H1 (cell line): Measurements from ENCODE around the gene SAT1. TPM values are rescaled to one million over a fixed set of nuclear protein-coding genes. Genes with fewer than 3 reads are reported as not detected.

Source experiments
- CTCF ChIA-PET: fragments of 300-600 bp; sonication (Branson Sonifier 250); formaldehyde crosslinking; loops from one replicate; lab custom pipeline; 2021; ENCODE audit not compliant: partially characterized antibody; lab: Charles Lee
- POLR2A ChIA-PET: fragments of 300-600 bp; sonication (Branson Sonifier 250); formaldehyde crosslinking; loops from one replicate; lab custom pipeline; 2021; ENCODE audit warnings: inconsistent platforms; ENCODE audit not compliant: partially characterized antibody; lab: Charles Lee
- DNase-seq, 2 experiments: peaks; one replicate each; pipeline versions ENCODE4 v3.0.0 to v3.0.0-alpha.2; 2010 to 2022; ENCODE audit warnings: low spot score in 2 of 2, low read depth in 1 of 2, mixed read lengths in 1 of 2
- FAIRE-seq: peaks from 2 replicates; lab custom pipeline; 2011; peaks lifted over from hg19 to GRCh38; lab: Jason Lieb, UNC
- H2AFZ ChIP-seq: 2 replicates; pipeline ENCODE4 v1.8.1; 2012; ENCODE audit warnings: low read length, inconsistent platforms
- H2AK5ac ChIP-seq: 2 replicates; pipeline ENCODE4 v1.6.1; 2013; ENCODE audit warnings: low read depth, low read length
- H2BK120ac ChIP-seq: replicated peaks from 2 replicates; pipeline ENCODE3; 2013; ENCODE audit warnings: low read depth, low read length, inconsistent platforms
- H2BK12ac ChIP-seq: 2 replicates; pipeline ENCODE4 v1.6.1; 2013; ENCODE audit warnings: low read depth, low read length
- H2BK15ac ChIP-seq: 2 replicates; pipeline ENCODE4 v1.6.1; 2013; ENCODE audit warnings: low read length
- H2BK20ac ChIP-seq: 2 replicates; pipeline ENCODE4 v1.6.1; 2013; ENCODE audit warnings: low read length
- H2BK5ac ChIP-seq: 2 replicates; pipeline ENCODE4 v1.6.1; 2013; ENCODE audit warnings: low read depth, low read length
- H3K14ac ChIP-seq: 2 replicates; pipeline ENCODE4 v1.6.1; 2013; ENCODE audit warnings: inconsistent platforms; ENCODE audit not compliant: insufficient read length
- H3K18ac ChIP-seq: 2 replicates; pipeline ENCODE4 v1.6.1; 2013; ENCODE audit warnings: low read length; ENCODE audit errors: extremely low read depth
- H3K23ac ChIP-seq: 2 replicates; pipeline ENCODE4 v1.6.1; 2013; ENCODE audit warnings: inconsistent platforms; ENCODE audit not compliant: insufficient read length
- H3K23me2 ChIP-seq: 2 replicates; pipeline ENCODE4 v1.6.1; 2013; ENCODE audit warnings: low read depth, low read length
- H3K27ac ChIP-seq: 2 replicates; pipeline ENCODE4 v1.6.1; 2011; ENCODE audit warnings: low read depth, low read length, inconsistent platforms
- H3K27me3 ChIP-seq, 4 experiments: replicated peaks in 1 of 4; 1 replicate in 1 of 4; 2 replicates in 3 of 4; pipeline versions ENCODE4 v1.6.1 to v1.8.1; 2011 to 2013; ENCODE audit warnings: low read length in 3 of 4, mild to moderate bottlenecking in 3 of 4, inconsistent platforms in 2 of 4, mixed read lengths in 2 of 4, moderate library complexity in 1 of 4; ENCODE audit not compliant: control insufficient read depth in 3 of 4, insufficient read depth in 3 of 4; ENCODE audit errors: extremely low read depth in 1 of 4
- H3K36me3 ChIP-seq, 4 experiments: 2 replicates each; pipeline versions ENCODE4 v1.6.1 to v1.8.1; 2011 to 2013; ENCODE audit warnings: mild to moderate bottlenecking in 4 of 4, low read length in 3 of 4, moderate library complexity in 2 of 4, control low read depth in 1 of 4, inconsistent platforms in 1 of 4; ENCODE audit not compliant: insufficient read depth in 4 of 4, control insufficient read depth in 2 of 4
- H3K4ac ChIP-seq: replicated peaks from 2 replicates; pipeline ENCODE3; 2013; ENCODE audit warnings: low read length, low read depth, mixed read lengths, inconsistent platforms; ENCODE audit not compliant: insufficient read length
- H3K4me1 ChIP-seq, 4 experiments: replicated peaks in 1 of 4; 1 replicate in 1 of 4; 2 replicates in 3 of 4; pipeline versions ENCODE4 v1.6.1 to v1.8.1; 2011 to 2013; ENCODE audit warnings: low read length in 3 of 4, inconsistent platforms in 2 of 4, mixed read lengths in 1 of 4; ENCODE audit not compliant: insufficient read depth in 4 of 4, control insufficient read depth in 3 of 4
- H3K4me2 ChIP-seq, 2 experiments: 2 replicates each; pipeline versions ENCODE4 v1.6.1 to v1.8.1; 2011 to 2013; ENCODE audit warnings: low read depth in 2 of 2, low read length in 2 of 2, control low read depth in 1 of 2, inconsistent platforms in 1 of 2, mild to moderate bottlenecking in 1 of 2; ENCODE audit not compliant: insufficient read depth in 1 of 2
- H3K4me3 ChIP-seq, 4 experiments: fragments of 200-600, 300-600 bp in 1 of 4; sonication (generic), shearing (Covaris generic), sonication (Bioruptor Twin) in 1 of 4; 2 replicates each; pipeline versions ENCODE4 v1.5.1 to v1.8.1; 2011 to 2016; ENCODE audit warnings: low read length in 4 of 4, low read depth in 3 of 4, control low read depth in 2 of 4, inconsistent platforms in 2 of 4, mild to moderate bottlenecking in 2 of 4, mixed read lengths in 1 of 4, moderate library complexity in 1 of 4; ENCODE audit not compliant: insufficient read depth in 2 of 4; ENCODE audit errors: extremely low read depth in 1 of 4
- H3K56ac ChIP-seq: replicated peaks from 2 replicates; pipeline ENCODE3; 2013; ENCODE audit warnings: low read depth, mild to moderate bottlenecking, mixed read lengths, low read length, inconsistent platforms; ENCODE audit not compliant: insufficient read length
- H3K79me1 ChIP-seq: 2 replicates; pipeline ENCODE4 v1.6.1; 2013; ENCODE audit warnings: low read depth, low read length, control low read depth
- H3K79me2 ChIP-seq, 2 experiments: 2 replicates each; pipeline versions ENCODE4 v1.6.1 to v1.8.1; 2012 to 2013; ENCODE audit warnings: low read length in 2 of 2, mild to moderate bottlenecking in 2 of 2, inconsistent platforms in 1 of 2; ENCODE audit not compliant: insufficient read depth in 2 of 2, control insufficient read depth in 1 of 2
- H3K9ac ChIP-seq, 4 experiments: replicated peaks in 1 of 4; 1 replicate in 1 of 4; 2 replicates in 3 of 4; pipeline versions ENCODE4 v1.6.1 to v1.8.1; 2011 to 2013; ENCODE audit warnings: low read depth in 3 of 4, low read length in 3 of 4, control low read depth in 2 of 4, mild to moderate bottlenecking in 2 of 4, moderate library complexity in 2 of 4, inconsistent platforms in 1 of 4; ENCODE audit errors: extremely low read depth in 1 of 4
- H3K9me3 ChIP-seq, 2 experiments: 2 replicates each; pipeline versions ENCODE4 v1.6.1 to v1.8.1; 2012 to 2013; ENCODE audit warnings: mild to moderate bottlenecking in 2 of 2, moderate library complexity in 2 of 2, control low read depth in 1 of 2, inconsistent platforms in 1 of 2, low read depth in 1 of 2, low read length in 1 of 2, mixed read lengths in 1 of 2; ENCODE audit not compliant: insufficient read depth in 2 of 2
- H4K20me1 ChIP-seq, 2 experiments: replicated peaks in 1 of 2; 2 replicates each; pipeline versions ENCODE3 to v1.8.1; 2011 to 2013; ENCODE audit warnings: inconsistent platforms in 2 of 2, low read length in 2 of 2, mild to moderate bottlenecking in 1 of 2; ENCODE audit not compliant: insufficient read depth in 2 of 2, control insufficient read depth in 1 of 2
- H4K5ac ChIP-seq: 2 replicates; pipeline ENCODE4 v1.6.1; 2013; ENCODE audit warnings: low read length, low read depth, mixed read lengths, inconsistent platforms; ENCODE audit not compliant: insufficient read length
- H4K8ac ChIP-seq: 2 replicates; pipeline ENCODE4 v1.8.0; 2013; ENCODE audit warnings: mild to moderate bottlenecking, moderate library complexity, low read length, inconsistent platforms; ENCODE audit not compliant: insufficient read depth; ENCODE audit errors: extremely low read depth
- H4K91ac ChIP-seq: replicated peaks from 2 replicates; pipeline ENCODE3; 2013; ENCODE audit warnings: low read length, mixed read lengths, inconsistent platforms; ENCODE audit not compliant: insufficient read length
- BCL11A ChIP-seq, 2 experiments: IDR thresholded peaks; one replicate each; pipeline ENCODE4 v1.6.1; 2011; ENCODE audit warnings: low read depth in 2 of 2, low read length in 2 of 2, mild to moderate bottlenecking in 2 of 2
- CREB1 ChIP-seq: IDR thresholded peaks from 2 replicates; pipeline ENCODE4 v1.6.1; 2012; ENCODE audit warnings: inconsistent platforms
- CTCF ChIP-seq, 3 experiments: IDR thresholded peaks; 1 replicate in 2 of 3; 2 replicates in 1 of 3; pipeline versions ENCODE4 v1.5.1 to v1.6.1; 2011; ENCODE audit warnings: low read length in 3 of 3, mild to moderate bottlenecking in 3 of 3, inconsistent platforms in 2 of 3, low read depth in 1 of 3, moderate library complexity in 1 of 3; ENCODE audit not compliant: insufficient read depth in 1 of 3; ENCODE audit errors: control extremely low read depth in 1 of 3
- GABPA ChIP-seq: IDR thresholded peaks from 2 replicates; pipeline ENCODE4 v1.6.1; 2011; ENCODE audit warnings: mild to moderate bottlenecking, low read length, moderate library complexity, borderline replicate concordance; ENCODE audit not compliant: insufficient read depth
- GTF2F1 ChIP-seq: IDR thresholded peaks from 2 replicates; pipeline ENCODE4 v1.6.1; 2012; ENCODE audit warnings: low read depth, low read length, improper control_type of control experiment, borderline replicate concordance
- KDM5A ChIP-seq: fragments of 200-600 bp; IDR thresholded peaks from 2 replicates; pipeline ENCODE4 v1.7.1; 2012; ENCODE audit warnings: mild to moderate bottlenecking, low read length, inconsistent platforms, mixed read lengths
- PHF8 ChIP-seq: fragments of 200-600 bp; sonication (generic); conservative IDR thresholded peaks from 2 replicates; pipeline ENCODE4 v1.7.1; 2012; ENCODE audit warnings: low read depth, mild to moderate bottlenecking, inconsistent platforms, low read length, moderate library complexity
- RNF2 ChIP-seq: fragments of 200-900, 300-1000 bp; sonication (generic); IDR thresholded peaks from 2 replicates; pipeline ENCODE4 v1.7.1; 2016; ENCODE audit warnings: borderline replicate concordance, low read depth, mild to moderate bottlenecking, antibody characterized with exemption, low read length; ENCODE audit not compliant: poor library complexity, severe bottlenecking; ENCODE audit errors: missing control alignments
- SIN3A ChIP-seq, 2 experiments: IDR thresholded peaks in 1 of 2; conservative IDR thresholded peaks in 1 of 2; 2 replicates each; pipeline ENCODE4 v1.6.1; 2011 to 2012; ENCODE audit warnings: low read length in 2 of 2, improper control_type of control experiment in 1 of 2, low read depth in 1 of 2, mild to moderate bottlenecking in 1 of 2
- SRF ChIP-seq: IDR thresholded peaks from 2 replicates; pipeline ENCODE4 v1.6.1; 2011; ENCODE audit warnings: mild to moderate bottlenecking, low read depth, low read length, moderate library complexity
- TAF1 ChIP-seq: IDR thresholded peaks from 2 replicates; pipeline ENCODE4 v1.6.1; 2011; ENCODE audit warnings: mild to moderate bottlenecking, low read depth, low read length
- TBP ChIP-seq: IDR thresholded peaks from 2 replicates; pipeline ENCODE4 v1.6.1; 2011; ENCODE audit warnings: low read depth, low read length, improper control_type of control experiment
- WGBS, 2 experiments: shearing (Covaris generic) in 1 of 2; methylation state at CpG; one replicate each; pipeline versions ENCODE4 v1.1.6 to v1.1.7; 2013 to 2015; ENCODE audit warnings: low lambda C conversion rate in 2 of 2, mixed read lengths in 2 of 2, inconsistent platforms in 1 of 2, low coverage in 1 of 2, missing lambda C conversion rate in 1 of 2; ENCODE audit not compliant: insufficient replicate concordance in 2 of 2, insufficient coverage in 1 of 2, insufficient read length in 1 of 2; ENCODE audit errors: extremely low coverage in 1 of 2, missing lambda C conversion rate in 1 of 2; 5-methylcytosine and 5-hydroxymethylcytosine counted together
- polyA plus RNA-seq, 7 experiments: library from polyadenylated mRNA; depleted of rRNA in 3 of 7; stranded (reverse) in 5 of 7; unstranded in 2 of 7; fragments of >200 nt in 5 of 7; fragments of 200-250 nt in 2 of 7; gene quantifications; 1 replicate in 5 of 7; 2 replicates in 1 of 7; 4 replicates in 1 of 7; pipeline versions ENCODE4 v1.2.1 to v1.2.3, GENCODE V29; 2011 to 2013; ENCODE audit warnings: missing spikeins in 2 of 7, mixed read lengths in 2 of 7
- total RNA-seq: library from RNA; stranded (reverse); fragmentation: NEBNext Ultra II Directional; extraction: Animal tissue kit (Norgen Biotek cat#: 25700); gene quantifications from 2 replicates; pipeline ENCODE4 v1.2.1, GENCODE V29; 2021

The SAT1 gene
- total and polyA plus RNA-seq, 2 of the 8 experiments (the other 6 are each of a cell fraction or from before 2014, with no cell fraction given) = 29.2 to 36.8 TPM

GRCh38 chrX:23759821-23760220 lies 23.2 kb upstream of the SAT1 start:
- ChIA-PET POLR2A (no interaction called here), CTCF (interaction anchor here (0.6 kb wide), 2 partner anchors 21 to 113 kb away, joined by 3 read pairs; no protein-coding TSS in a partner anchor)
- Histone ChIP-seq H3K4ac (no peak overlapping the region), H3K4me3 (no peak overlapping the region), H3K23ac (no peak overlapping the region), H2AFZ (no peak overlapping the region), H4K20me1 (no peaks in the 10 kb centered on the region), H2BK5ac (no peak overlapping the region), H2BK15ac (no peak overlapping the region), H3K79me1 (no peaks in the 10 kb centered on the region), H3K36me3 (no peaks in the 10 kb centered on the region), H3K9ac (no peak overlapping the region), H3K4me1 (peaks cover 0 to 2% (median 0%) of the 10 kb centered on the region in 4 experiments; a peak in 2 of 7 replicates), H3K14ac (no peak overlapping the region), H3K18ac (no peak overlapping the region), H4K8ac (no peak overlapping the region), H3K56ac (no peak overlapping the region), H3K9me3 (no peaks in the 10 kb centered on the region), H3K79me2 (no peaks in the 10 kb centered on the region), H4K91ac (no peak overlapping the region), H2BK20ac (no peak overlapping the region), H2BK12ac (no peak overlapping the region), H2AK5ac (no peak overlapping the region), H4K5ac (no peak overlapping the region), H3K27me3 (no peaks in the 10 kb centered on the region), H3K4me2 (no peak overlapping the region), H3K23me2 (no peaks in the 10 kb centered on the region), H3K27ac (no peak overlapping the region), H2BK120ac (no peak overlapping the region)
- DNase-seq = no peak
- no peak for FAIRE-seq
- 90% methylated on average over 2 of the region's 2 CpGs; no CpG with 5 or more reads in 1 of the 2 experiments for WGBS, 2 experiments
- TF ChIP-seq CREB1 (no peak), TAF1 (no peak), TBP (no peak), RNF2 (no peak), GTF2F1 (no peak), CTCF (IDR thresholded peaks at IDR 0.05; ENCODE audit: control extremely low read depth in 1 of 3, insufficient read depth in 1 of 3, low read depth in 1 of 3, low read length in 3 of 3) (no peak), PHF8 (no peak), GABPA (no peak), SRF (no peak), KDM5A (no peak), SIN3A (conservative IDR thresholded peaks at IDR 0.05 in 1 of 2, IDR thresholded peaks at IDR 0.05 in 1 of 2; ENCODE audit: low read depth in 1 of 2, low read length in 2 of 2) (no peak), BCL11A (IDR thresholded peaks at IDR 0.05; ENCODE audit: low read depth in 2 of 2, low read length in 2 of 2) (no peak)
